Thoracic aorta (tissue), 2 donors: ENCODE results near the gene SLC7A14. TPM values are rescaled to one million over a fixed set of nuclear protein-coding genes. Genes with fewer than 3 reads are reported as not detected.

Experiments
- ATAC-seq: fragments of 150-250 bp; one replicate; pipeline ENCODE4 v1.8.0; 2017; ENCODE audit warnings: low read depth; ENCODE audit not compliant: insufficient number of reproducible peaks, low FRiP score
- DNase-seq: peaks from one replicate; pipeline ENCODE4 v3.0.0-alpha.2; 2020; ENCODE audit warnings: low spot score
- H3K27ac ChIP-seq, 2 donors: fragments of 200-600 bp; sonication (generic); 1 replicate in 1 of 2; 2 replicates in 1 of 2; pipeline ENCODE4 v1.5.1; 2016; ENCODE audit warnings: mild to moderate bottlenecking in 2 of 2, moderate library complexity in 2 of 2
- H3K27me3 ChIP-seq: fragments of 200-600 bp; sonication (generic); replicated peaks from 2 replicates; pipeline ENCODE4 v1.6.0; 2016; ENCODE audit warnings: mild to moderate bottlenecking; ENCODE audit not compliant: insufficient read depth
- H3K36me3 ChIP-seq: fragments of 200-600 bp; sonication (generic); one replicate; pipeline ENCODE4 v1.5.1; 2016
- H3K4me1 ChIP-seq, 2 donors: fragments of 200-600 bp; sonication (generic); 1 replicate in 1 of 2; 2 replicates in 1 of 2; pipeline versions ENCODE4 v1.5.1 to v1.6.0; 2016; ENCODE audit warnings: low read depth in 2 of 2, mild to moderate bottlenecking in 1 of 2; ENCODE audit not compliant: control insufficient read depth in 1 of 2
- H3K4me3 ChIP-seq: fragments of 200-600 bp; sonication (generic); 2 replicates; pipeline ENCODE4 v1.5.1; 2016; ENCODE audit warnings: mild to moderate bottlenecking
- H3K9me3 ChIP-seq: fragments of 200-600 bp; sonication (generic); 2 replicates; pipeline ENCODE4 v1.5.1; 2016
- CTCF ChIP-seq: fragments of 200-600 bp; sonication (generic); IDR thresholded peaks from one replicate; pipeline ENCODE4 v1.5.1; 2019; ENCODE audit warnings: antibody characterized with exemption
- total RNA-seq, 2 donors: library from RNA; depleted of rRNA; stranded (reverse); fragments of >200 nt; gene quantifications; one replicate each; pipeline versions ENCODE4 v1.1.0 to v1.2.3, GENCODE V29; 2016

Gene SLC7A14
- total RNA-seq, 2 donors from 2014 or later = not detected

- no peaks in the 10 kb centered on the region for H3K9me3 ChIP-seq
- H3K4me1 ChIP-seq = no peaks in the 10 kb centered on the region
- ATAC-seq (no peak), DNase-seq (no peak)
- H3K4me3 ChIP-seq = no peak overlapping the region
- H3K27me3 ChIP-seq = no peaks in the 10 kb centered on the region
- H3K36me3 ChIP-seq = no peaks in the 10 kb centered on the region
- TF ChIP-seq CTCF = no peak
- H3K27ac ChIP-seq = no peak overlapping the region
Measured at GRCh38 chr3:170431054-170431453, 154.8 kb downstream of the SLC7A14 start.

DNA sequence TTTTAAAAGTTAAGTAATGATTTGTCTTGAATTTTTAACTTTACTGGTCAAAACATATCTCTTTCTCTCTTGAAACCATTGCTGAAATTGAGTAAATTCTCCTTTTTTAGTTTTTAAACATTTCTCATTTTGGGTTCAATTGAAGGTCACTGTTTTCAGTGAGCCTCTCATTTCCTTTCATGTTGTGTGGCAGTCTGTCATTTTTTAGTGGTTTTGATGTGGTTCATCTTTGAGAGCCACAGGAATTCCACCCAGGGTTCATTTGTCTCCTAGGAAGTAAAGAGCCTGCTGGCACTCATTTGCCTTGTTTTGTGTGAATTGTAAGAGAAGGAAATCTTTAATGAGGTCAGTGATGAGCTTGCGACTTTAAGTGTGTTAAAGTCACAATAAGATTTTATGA is 156.8 kb downstream of the SLC7A14 start:
- Histone ChIP-seq H3K4me3 (no peak overlapping the region), H3K27me3 (no peaks in the 10 kb centered on the region), H3K36me3 (no peaks in the 10 kb centered on the region), H3K27ac (no peak overlapping the region), H3K9me3 (no peaks in the 10 kb centered on the region), H3K4me1 (no peaks in the 10 kb centered on the region)
- DNase-seq (no peak), ATAC-seq (no peak)
- no peak for TF ChIP-seq CTCF

GRCh38 chr3:170428095-170428494 is 157.8 kb downstream of the SLC7A14 start:
- ATAC-seq = no peak
- no peak for DNase-seq
- Histone ChIP-seq H3K36me3 (no peaks in the 10 kb centered on the region), H3K27ac (no peak overlapping the region), H3K9me3 (no peaks in the 10 kb centered on the region), H3K4me3 (no peak overlapping the region), H3K4me1 (no peaks in the 10 kb centered on the region), H3K27me3 (no peaks in the 10 kb centered on the region)
- TF ChIP-seq CTCF = no peak

DNA sequence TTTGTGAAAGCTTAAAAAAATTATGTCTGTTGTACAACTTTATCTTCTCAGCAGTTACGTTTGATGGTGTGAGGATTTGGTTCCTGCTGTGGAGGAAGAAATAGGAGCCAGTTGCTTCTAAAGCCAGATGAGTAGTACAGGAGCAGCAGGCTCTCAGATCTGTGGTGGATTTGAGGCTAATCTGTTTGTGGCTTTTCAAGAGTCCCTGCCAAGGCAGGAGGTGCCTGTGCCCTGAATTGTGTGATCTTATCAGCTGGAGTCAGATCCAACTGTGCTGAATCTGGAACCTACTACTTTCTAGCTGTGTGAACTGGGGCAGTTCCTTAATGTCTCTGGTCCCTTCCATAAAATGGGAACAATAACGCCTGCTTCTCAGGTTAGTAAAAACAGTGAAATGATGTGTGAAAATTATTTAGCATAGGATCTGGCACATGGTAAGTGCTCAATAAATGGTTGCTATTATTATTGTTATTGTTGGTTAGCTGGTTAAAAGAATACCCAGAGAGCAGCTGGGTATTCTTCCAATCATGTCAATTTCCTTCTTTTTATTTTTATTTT is 159.6 kb downstream of the SLC7A14 start:
- Histone ChIP-seq H3K9me3 (no peaks in the 10 kb centered on the region), H3K27ac (no peak overlapping the region), H3K4me1 (peaks cover 0 to 4% of the 10 kb centered on the region in 2 donors), H3K36me3 (no peaks in the 10 kb centered on the region), H3K27me3 (no peaks in the 10 kb centered on the region), H3K4me3 (no peak overlapping the region)
- DNase-seq = no peak
- TF ChIP-seq CTCF = no peak
- no peak for ATAC-seq

DNA sequence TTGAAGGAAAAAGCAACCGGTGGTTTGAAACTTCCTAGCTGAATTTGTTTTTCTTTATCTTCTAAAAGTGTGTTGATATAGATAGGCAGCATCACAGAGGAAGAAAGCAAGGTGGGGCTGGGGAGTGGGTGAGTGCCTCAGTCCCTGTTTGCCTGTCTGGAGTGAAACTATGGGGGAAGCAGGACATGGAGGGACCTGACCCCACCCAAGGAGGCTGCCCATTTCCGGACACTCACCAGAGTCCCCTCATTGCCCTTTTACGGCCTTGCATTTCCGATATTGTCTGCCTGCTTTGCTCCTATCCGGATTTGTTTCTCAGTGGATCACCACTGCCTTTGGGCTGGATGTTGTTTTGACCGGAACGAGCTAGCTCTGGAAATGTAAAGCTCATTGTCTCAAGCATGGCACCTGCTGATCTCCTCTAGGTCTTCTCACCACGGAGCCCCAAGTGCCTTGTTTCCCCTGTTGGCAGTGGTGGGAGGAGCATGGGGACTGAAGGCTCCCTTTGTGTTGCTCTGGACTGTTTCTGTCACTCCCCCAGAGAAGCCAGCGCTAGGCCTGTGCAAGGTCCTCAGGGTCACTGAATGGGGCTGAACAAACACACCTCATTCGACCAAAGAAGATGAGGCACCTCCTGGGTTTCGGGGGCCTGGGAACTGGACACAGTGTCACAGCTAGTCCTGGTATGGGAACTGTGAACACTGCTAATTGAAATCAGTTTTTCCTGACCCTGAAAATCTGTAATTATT is 160.2 kb downstream of the SLC7A14 start:
- H3K27me3 ChIP-seq = no peaks in the 10 kb centered on the region
- no peak for ATAC-seq
- H3K4me1 ChIP-seq = peaks cover 0 to 11% of the 10 kb centered on the region in 2 donors
- no peak for TF ChIP-seq CTCF
- DNase-seq = no peak
- H3K4me3 ChIP-seq = no peak overlapping the region
- H3K27ac ChIP-seq = no peak overlapping the region
- H3K36me3 ChIP-seq = no peaks in the 10 kb centered on the region
- H3K9me3 ChIP-seq = no peaks in the 10 kb centered on the region
